GM13977 (cell line): ENCODE results near the gene TNFAIP6.
"Not testable (repeated sequence)": the region's sequence is repeated elsewhere in the genome, so short reads cannot be mapped to it uniquely, and the experiment has no call there.

Source experiments
- DNase-seq: peaks from one replicate; pipeline ENCODE4 v3.0.0; 2012; ENCODE audit warnings: low spot score
- CTCF ChIP-seq: IDR thresholded peaks from 2 replicates; pipeline ENCODE4 v1.5.1; 2012; ENCODE audit warnings: mild to moderate bottlenecking, control low read depth; ENCODE audit not compliant: insufficient read depth; ENCODE audit errors: extremely low read depth, missing control alignments
- in situ Hi-C: fragments of 300-500 bp; cut with MboI; formaldehyde crosslinking; loops from one replicate; pipeline ENCODE4 v1.12.0; 2022; ENCODE audit warnings: low sequenced_read_pairs, low pct_unique_long_range_greater_than_20kb, mixed read lengths, inconsistent platforms; ENCODE audit not compliant: unreplicated experiment

The TNFAIP6 gene

GRCh38 chr2:151334082-151334815 lies 23.1 kb upstream of the TNFAIP6 start:
- no peak for TF ChIP-seq CTCF
- no peak for DNase-seq
- in situ Hi-C loops: no loop called here

- in situ Hi-C loops: no loop called here
- no peak for DNase-seq
- TF ChIP-seq CTCF: no peak
These were observed 20.5 kb upstream of the TNFAIP6 start for GRCh38 chr2:151336863-151337371.

GRCh38 chr2:151337643-151338042 lies 19.7 kb upstream of the TNFAIP6 start:
- in situ Hi-C loops: no loop called here

GRCh38 chr2:151338115-151338514 lies 19.3 kb upstream of the TNFAIP6 start:
- no peak for DNase-seq
- in situ Hi-C loops: no loop called here
- TF ChIP-seq CTCF: no peak

More at GRCh38 chr2:151337643-151338042, 19.7 kb upstream of the TNFAIP6 start:
- no peak for TF ChIP-seq CTCF
- no peak for DNase-seq

GRCh38 chr2:151343073-151343472 lies 14.3 kb upstream of the TNFAIP6 start:
- in situ Hi-C loops: no loop called here
- no peak for DNase-seq
- TF ChIP-seq CTCF: no peak

- in situ Hi-C loops, DNase-seq: not testable (repeated sequence)
These were observed 13.2 kb upstream of the TNFAIP6 start for GRCh38 chr2:151344191-151344590.

GRCh38 chr2:151344906-151345305 lies 12.5 kb upstream of the TNFAIP6 start:
- TF ChIP-seq CTCF: no peak
- DNase-seq: no peak
- in situ Hi-C loops: no loop called here
